ENCODE results near the gene DAPK1.

DNA sequence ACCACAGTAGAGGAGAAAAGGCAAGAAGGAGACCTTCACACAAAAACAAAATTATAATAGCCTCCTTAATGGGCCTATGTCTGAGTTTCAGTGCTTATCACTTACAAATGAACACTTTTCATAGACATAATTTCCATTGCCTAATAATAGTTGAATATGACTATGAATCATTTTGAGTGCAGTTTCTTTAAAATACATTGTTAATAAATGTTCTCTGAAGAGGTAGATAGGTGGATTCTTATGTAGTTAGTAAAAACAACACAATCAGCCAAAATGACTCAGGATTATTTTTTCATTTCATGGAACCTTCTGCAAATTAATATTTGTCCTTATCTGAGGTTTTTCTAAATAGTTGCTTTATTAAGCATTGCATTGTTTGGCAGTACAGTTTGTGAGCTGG is 45.6 kb downstream of the DAPK1 start:
- TF ChIP-seq, protein P1, sequence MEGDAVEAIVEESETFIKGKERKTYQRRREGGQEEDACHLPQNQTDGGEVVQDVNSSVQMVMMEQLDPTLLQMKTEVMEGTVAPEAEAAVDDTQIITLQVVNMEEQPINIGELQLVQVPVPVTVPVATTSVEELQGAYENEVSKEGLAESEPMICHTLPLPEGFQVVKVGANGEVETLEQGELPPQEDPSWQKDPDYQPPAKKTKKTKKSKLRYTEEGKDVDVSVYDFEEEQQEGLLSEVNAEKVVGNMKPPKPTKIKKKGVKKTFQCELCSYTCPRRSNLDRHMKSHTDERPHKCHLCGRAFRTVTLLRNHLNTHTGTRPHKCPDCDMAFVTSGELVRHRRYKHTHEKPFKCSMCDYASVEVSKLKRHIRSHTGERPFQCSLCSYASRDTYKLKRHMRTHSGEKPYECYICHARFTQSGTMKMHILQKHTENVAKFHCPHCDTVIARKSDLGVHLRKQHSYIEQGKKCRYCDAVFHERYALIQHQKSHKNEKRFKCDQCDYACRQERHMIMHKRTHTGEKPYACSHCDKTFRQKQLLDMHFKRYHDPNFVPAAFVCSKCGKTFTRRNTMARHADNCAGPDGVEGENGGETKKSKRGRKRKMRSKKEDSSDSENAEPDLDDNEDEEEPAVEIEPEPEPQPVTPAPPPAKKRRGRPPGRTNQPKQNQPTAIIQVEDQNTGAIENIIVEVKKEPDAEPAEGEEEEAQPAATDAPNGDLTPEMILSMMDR (IDR thresholded peaks at IDR 0.05; ENCODE audit: low read depth, low read length): no peak
- no peak for TF ChIP-seq EZH2phosphoT487 (IDR thresholded peaks at IDR 0.05; ENCODE audit: low read depth)
